GM12864 (cell line): ENCODE measurements around the gene MICB.

Experiments
- DNase-seq: peaks from one replicate; pipeline ENCODE4 v3.0.0-alpha.2; 2011; ENCODE audit warnings: low read depth
- H3K4me3 ChIP-seq: 2 replicates; pipeline ENCODE4 v1.5.1; 2011; ENCODE audit warnings: mild to moderate bottlenecking, low read depth, low read length, control low read depth
- CTCF ChIP-seq: IDR thresholded peaks from 2 replicates; pipeline ENCODE4 v1.5.1; 2011; ENCODE audit warnings: low read depth, mild to moderate bottlenecking, moderate library complexity, low read length, control low read depth, inconsistent platforms; ENCODE audit errors: missing control alignments

Gene MICB

GRCh38 chr6:31467151-31467550 lies 30.8 kb upstream of the MICB start:
- DNase-seq: no peak
- TF ChIP-seq CTCF: no peak
- H3K4me3 ChIP-seq: no peak overlapping the region

GRCh38 chr6:31468311-31468710 lies 29.6 kb upstream of the MICB start:
- no peak for TF ChIP-seq CTCF
- H3K4me3 ChIP-seq: no peak overlapping the region
- DNase-seq: no peak

GRCh38 chr6:31470801-31471200 lies 27.1 kb upstream of the MICB start:
- DNase-seq: no peak
- H3K4me3 ChIP-seq: no peak overlapping the region
- no peak for TF ChIP-seq CTCF

- TF ChIP-seq CTCF: no peak
- DNase-seq: no peak
- no peak overlapping the region for H3K4me3 ChIP-seq
Measured at GRCh38 chr6:31471711-31472110, 26.2 kb upstream of the MICB start.

- DNase-seq: no peak
- no peak for TF ChIP-seq CTCF
Measured at GRCh38 chr6:31472259-31472658, 25.7 kb upstream of the MICB start.

GRCh38 chr6:31473244-31473643 lies 24.7 kb upstream of the MICB start:
- H3K4me3 ChIP-seq: no peak overlapping the region
- no peak for DNase-seq
- TF ChIP-seq CTCF: no peak

More at GRCh38 chr6:31472259-31472658, 25.7 kb upstream of the MICB start:
- H3K4me3 ChIP-seq: no peak overlapping the region

- DNase-seq: no peak
- no peak overlapping the region for H3K4me3 ChIP-seq
- TF ChIP-seq CTCF: no peak
Measured at GRCh38 chr6:31473780-31474761, 23.9 kb upstream of the MICB start.
